Uterus (tissue), 2 donors: Measurements from ENCODE around the gene AUH.

Source experiments
- POLR2A ChIP-seq, 2 donors: fragments of 450-650 bp; IDR thresholded peaks; one replicate each; pipeline ENCODE4 v1.6.1; 2016; ENCODE audit warnings: antibody characterized with exemption in 2 of 2, mild to moderate bottlenecking in 1 of 2, moderate library complexity in 1 of 2
- TF ChIP-seq, protein P1 (sequence below), 4 experiments: fragments of 200-600 bp in 2 of 4; fragments of 450-650 bp in 2 of 4; sonication (generic) in 2 of 4; IDR thresholded peaks; one replicate each; pipeline ENCODE4 v1.5.1; 2016 to 2019; ENCODE audit warnings: antibody characterized with exemption in 4 of 4, mild to moderate bottlenecking in 2 of 4, moderate library complexity in 1 of 4

DNA sequence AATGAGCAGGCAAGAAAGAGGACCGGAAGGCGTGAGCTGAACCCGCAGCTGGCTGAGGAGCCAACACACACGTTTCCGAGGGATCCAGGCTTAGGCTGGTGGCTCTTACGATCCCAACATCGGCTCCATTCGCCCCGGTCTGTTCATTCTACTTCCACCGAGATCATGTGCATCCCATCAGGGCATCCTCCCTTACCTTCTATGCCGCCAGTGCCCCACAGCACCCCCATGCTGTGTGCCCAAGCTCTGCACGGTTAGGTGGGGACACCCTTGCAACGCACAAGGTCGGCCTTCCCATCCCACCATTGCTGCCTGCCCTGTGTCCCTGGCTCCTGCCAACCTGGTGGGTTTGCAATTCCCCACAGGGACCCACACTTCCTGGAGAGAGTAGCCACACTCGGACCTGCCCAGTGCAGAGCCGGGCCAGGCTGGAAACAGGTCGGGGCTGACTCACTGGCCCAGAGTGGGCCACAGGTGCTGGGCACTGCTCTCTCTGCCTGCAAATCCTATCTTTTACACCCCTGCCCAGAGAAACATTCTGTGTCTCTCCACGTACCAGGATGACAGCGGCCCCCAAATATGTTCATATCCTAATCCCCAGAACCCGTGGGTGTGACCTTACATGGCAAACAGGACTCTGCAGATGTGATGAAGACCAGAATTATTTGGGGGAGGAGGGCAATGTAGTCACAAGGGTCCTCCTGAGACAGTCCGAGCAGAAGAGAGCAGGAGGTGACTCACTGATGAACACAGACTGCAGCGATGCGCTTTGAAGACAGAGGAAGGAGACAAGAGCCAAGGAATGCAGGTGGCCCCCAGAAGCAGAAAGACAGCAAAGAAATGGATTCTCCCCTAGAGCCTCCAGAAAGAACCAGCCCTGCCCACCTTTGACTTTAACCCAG is 182.2 kb downstream of the AUH start:
- TF ChIP-seq, protein P1, sequence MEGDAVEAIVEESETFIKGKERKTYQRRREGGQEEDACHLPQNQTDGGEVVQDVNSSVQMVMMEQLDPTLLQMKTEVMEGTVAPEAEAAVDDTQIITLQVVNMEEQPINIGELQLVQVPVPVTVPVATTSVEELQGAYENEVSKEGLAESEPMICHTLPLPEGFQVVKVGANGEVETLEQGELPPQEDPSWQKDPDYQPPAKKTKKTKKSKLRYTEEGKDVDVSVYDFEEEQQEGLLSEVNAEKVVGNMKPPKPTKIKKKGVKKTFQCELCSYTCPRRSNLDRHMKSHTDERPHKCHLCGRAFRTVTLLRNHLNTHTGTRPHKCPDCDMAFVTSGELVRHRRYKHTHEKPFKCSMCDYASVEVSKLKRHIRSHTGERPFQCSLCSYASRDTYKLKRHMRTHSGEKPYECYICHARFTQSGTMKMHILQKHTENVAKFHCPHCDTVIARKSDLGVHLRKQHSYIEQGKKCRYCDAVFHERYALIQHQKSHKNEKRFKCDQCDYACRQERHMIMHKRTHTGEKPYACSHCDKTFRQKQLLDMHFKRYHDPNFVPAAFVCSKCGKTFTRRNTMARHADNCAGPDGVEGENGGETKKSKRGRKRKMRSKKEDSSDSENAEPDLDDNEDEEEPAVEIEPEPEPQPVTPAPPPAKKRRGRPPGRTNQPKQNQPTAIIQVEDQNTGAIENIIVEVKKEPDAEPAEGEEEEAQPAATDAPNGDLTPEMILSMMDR (IDR thresholded peaks at IDR 0.05): no peak
- TF ChIP-seq POLR2A (IDR thresholded peaks at IDR 0.05): no peak
